Endothelial cell of umbilical vein (primary cell): ENCODE measurements around the gene IZUMO3. TPM values are rescaled to one million over a fixed set of nuclear protein-coding genes. Genes with fewer than 3 reads are reported as not detected.

ENCODE experiments used
- BruUV-seq: library from RNA; stranded (reverse); fragments of 400-500 nt; replicated peaks from 2 replicates; lab custom pipeline; 2021; lab: Mats Ljungman, UMichigan
- CTCF ChIA-PET: fragments of 300-600, 350-600 bp; sonication (Branson Sonifier 250); formaldehyde crosslinking; loops from one replicate; lab custom pipeline; 2021; ENCODE audit warnings: antibody characterized with exemption, inconsistent platforms; lab: Charles Lee
- POLR2A ChIA-PET: fragments of 300-600, 350-600 bp; sonication (Branson Sonifier 250); formaldehyde crosslinking; loops from one replicate; lab custom pipeline; 2021; ENCODE audit warnings: antibody characterized with exemption, inconsistent platforms; lab: Charles Lee
- DNase-seq: peaks from one replicate; pipeline ENCODE4 v3.0.0-alpha.2; 2011; ENCODE audit warnings: low read depth, low spot score
- FAIRE-seq: peaks from 2 replicates; lab custom pipeline; 2011; peaks lifted over from hg19 to GRCh38; lab: Jason Lieb, UNC
- H2AFZ ChIP-seq: 2 replicates; pipeline ENCODE4 v1.6.0; 2012; ENCODE audit warnings: low read depth, low read length, control low read depth, inconsistent platforms
- H3K27ac ChIP-seq: 2 replicates; pipeline ENCODE4 v1.5.1; 2011; ENCODE audit warnings: low read depth, mild to moderate bottlenecking, control low read depth, low read length, moderate library complexity; ENCODE audit not compliant: insufficient read depth
- H3K27me3 ChIP-seq, 2 experiments: 2 replicates each; pipeline versions ENCODE4 v1.6.0 to v1.6.1; 2011; ENCODE audit warnings: low read length in 2 of 2, mixed read lengths in 1 of 2; ENCODE audit not compliant: control insufficient read depth in 2 of 2, insufficient read depth in 2 of 2
- H3K36me3 ChIP-seq, 2 experiments: 2 replicates in 1 of 2; 3 replicates in 1 of 2; pipeline ENCODE4 v1.5.1; 2011; ENCODE audit warnings: low read length in 2 of 2, mild to moderate bottlenecking in 1 of 2, moderate library complexity in 1 of 2; ENCODE audit not compliant: control insufficient read depth in 2 of 2, insufficient read depth in 2 of 2; ENCODE audit errors: extremely low read depth in 1 of 2
- H3K4me1 ChIP-seq: 3 replicates; pipeline ENCODE4 v1.5.1; 2011; ENCODE audit warnings: mild to moderate bottlenecking, low read length; ENCODE audit not compliant: control insufficient read depth, insufficient read depth; ENCODE audit errors: extremely low read depth
- H3K4me2 ChIP-seq: 2 replicates; pipeline ENCODE4 v1.6.1; 2011; ENCODE audit warnings: low read length, control low read depth, mixed read lengths; ENCODE audit not compliant: insufficient read depth
- H3K4me3 ChIP-seq, 3 experiments: fragments of 200-600 bp in 1 of 3; sonication (generic), shearing (Covaris generic) in 1 of 3; replicated peaks in 1 of 3; 2 replicates each; pipeline ENCODE4 v1.5.1; 2011 to 2016; ENCODE audit warnings: control low read depth in 3 of 3, low read length in 3 of 3, mild to moderate bottlenecking in 2 of 3, inconsistent platforms in 1 of 3, low read depth in 1 of 3, moderate library complexity in 1 of 3; ENCODE audit not compliant: insufficient read depth in 1 of 3
- H3K79me2 ChIP-seq: 2 replicates; pipeline ENCODE4 v1.6.0; 2012; ENCODE audit warnings: low read length, inconsistent platforms; ENCODE audit not compliant: control insufficient read depth, insufficient read depth
- H3K9ac ChIP-seq: replicated peaks from 2 replicates; pipeline ENCODE3; 2011; ENCODE audit warnings: low read length, control low read depth; ENCODE audit not compliant: insufficient read depth; ENCODE audit errors: extremely low read depth
- H3K9me1 ChIP-seq: replicated peaks from 3 replicates; pipeline ENCODE4 v1.6.0; 2011; ENCODE audit warnings: mild to moderate bottlenecking, low read length; ENCODE audit not compliant: control insufficient read depth, insufficient read depth; ENCODE audit errors: extremely low read depth
- H3K9me3 ChIP-seq: replicated peaks from 2 replicates; pipeline ENCODE4 v1.5.1; 2012; ENCODE audit warnings: low read length, inconsistent platforms; ENCODE audit not compliant: control insufficient read depth, insufficient read depth
- H4K20me1 ChIP-seq: replicated peaks from 2 replicates; pipeline ENCODE3; 2011; ENCODE audit warnings: mild to moderate bottlenecking, low read length; ENCODE audit not compliant: control insufficient read depth, insufficient read depth; ENCODE audit errors: extremely low read depth
- EZH2 ChIP-seq: IDR thresholded peaks from 2 replicates; pipeline ENCODE4 v1.6.1; 2012; ENCODE audit warnings: borderline replicate concordance, low read depth, mild to moderate bottlenecking, moderate library complexity, low read length, inconsistent platforms; ENCODE audit not compliant: severe bottlenecking
- FOS ChIP-seq: IDR thresholded peaks from 2 replicates; pipeline ENCODE4 v1.6.1; 2011; ENCODE audit warnings: mild to moderate bottlenecking, low read length, moderate library complexity, borderline replicate concordance; ENCODE audit not compliant: insufficient read depth
- GATA2 ChIP-seq: IDR thresholded peaks from 2 replicates; pipeline ENCODE4 v1.7.0; 2011; ENCODE audit warnings: low read depth, mild to moderate bottlenecking, moderate library complexity, mixed read lengths, low read length; ENCODE audit not compliant: insufficient read length, insufficient read depth
- JUN ChIP-seq: IDR thresholded peaks from 2 replicates; pipeline ENCODE4 v1.6.1; 2011; ENCODE audit warnings: borderline replicate concordance, low read depth; ENCODE audit not compliant: insufficient read length, insufficient read depth
- POLR2A ChIP-seq: IDR thresholded peaks from 2 replicates; pipeline ENCODE4 v1.6.1; 2012; ENCODE audit warnings: low read depth, mild to moderate bottlenecking, control low read depth, low read length
- POLR2AphosphoS5 ChIP-seq: IDR thresholded peaks from 2 replicates; pipeline ENCODE4 v1.6.1; 2012; ENCODE audit warnings: low read depth, mild to moderate bottlenecking, control low read depth, low read length, moderate library complexity; ENCODE audit not compliant: insufficient read depth
- dilution Hi-C: fragments of 300-500 bp; cut with MboI; formaldehyde crosslinking; loops from one replicate; pipeline ENCODE4 v1.15.0; 2019; ENCODE audit warnings: low sequenced_read_pairs; ENCODE audit not compliant: extremely low pct_ligation_motif_present
- intact Hi-C: fragments of 100-400 bp; cut with micrococcal nuclease; formaldehyde crosslinking; loops from one replicate; pipeline ENCODE4 v1.10.0; 2022
- polyA plus RNA-seq, 4 experiments: library from polyadenylated mRNA; depleted of rRNA in 3 of 4; stranded (reverse) in 3 of 4; unstranded in 1 of 4; fragments of >200 nt; gene quantifications; 2 replicates each; pipeline versions ENCODE4 v1.2.1 to v1.2.3, GENCODE V29; 2011 to 2012; ENCODE audit warnings: missing spikeins in 1 of 4
- total RNA-seq: library from RNA; stranded (reverse); gene quantifications from 2 replicates; pipeline ENCODE4 v1.2.3, GENCODE V29; 2021
- TF ChIP-seq, protein P1 (sequence below): IDR thresholded peaks from 2 replicates; pipeline ENCODE4 v1.6.1; 2011; ENCODE audit not compliant: insufficient read depth, insufficient read length
- TF ChIP-seq, protein P2 (sequence below), 2 donors: IDR thresholded peaks; 1 replicate in 1 of 2; 2 replicates in 1 of 2; pipeline ENCODE4 v1.5.1; 2011; ENCODE audit warnings: low read length in 2 of 2, mild to moderate bottlenecking in 2 of 2, moderate library complexity in 2 of 2, control low read depth in 1 of 2, inconsistent platforms in 1 of 2, low read depth in 1 of 2; ENCODE audit not compliant: insufficient read depth in 1 of 2; ENCODE audit errors: extremely low read depth in 1 of 2

The IZUMO3 gene
- total and polyA plus RNA-seq, 2 donors (not counting 3 experiments of a cell fraction or from before 2014, with no cell fraction given): not detected

DNA sequence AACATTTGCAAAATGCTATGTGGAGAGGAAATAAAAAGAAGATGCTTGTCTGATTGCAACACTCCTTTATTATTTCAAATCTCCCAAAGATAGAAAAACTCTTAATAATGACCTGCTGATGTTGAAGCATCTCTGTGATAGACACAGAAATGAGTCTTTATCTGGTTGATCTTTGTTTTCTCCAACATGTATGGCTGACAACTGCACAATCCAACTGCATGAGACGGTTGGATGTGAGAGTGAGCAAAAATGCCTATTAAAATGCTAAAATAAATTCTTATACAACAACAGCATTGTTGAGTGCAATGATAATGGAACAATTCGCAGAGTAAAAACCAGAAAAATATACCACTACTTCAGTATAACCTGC, 7.5 kb upstream of the IZUMO3 start:
- H3K9me3 ChIP-seq: no peaks in the 10 kb centered on the region
- BruUV-seq: no TSS peak
- dilution Hi-C loops (no loop called here), intact Hi-C loops (no loop called here)
- ChIA-PET CTCF (no interaction called here), POLR2A (no interaction called here)
- H3K4me1 ChIP-seq: no peaks in the 10 kb centered on the region
- no peak overlapping the region for H3K4me2 ChIP-seq
- no peaks in the 10 kb centered on the region for H3K36me3 ChIP-seq
- H3K9ac ChIP-seq: no peak overlapping the region
- no peaks in the 10 kb centered on the region for H3K9me1 ChIP-seq
- H3K27me3 ChIP-seq: no peaks in the 10 kb centered on the region
- no peak overlapping the region for H2AFZ ChIP-seq
- DNase-seq: no peak
- H3K27ac ChIP-seq: no peak overlapping the region
- TF ChIP-seq JUN: no peak
- TF ChIP-seq, protein P1, sequence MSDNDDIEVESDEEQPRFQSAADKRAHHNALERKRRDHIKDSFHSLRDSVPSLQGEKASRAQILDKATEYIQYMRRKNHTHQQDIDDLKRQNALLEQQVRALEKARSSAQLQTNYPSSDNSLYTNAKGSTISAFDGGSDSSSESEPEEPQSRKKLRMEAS: no peak
- TF ChIP-seq, protein P2, sequence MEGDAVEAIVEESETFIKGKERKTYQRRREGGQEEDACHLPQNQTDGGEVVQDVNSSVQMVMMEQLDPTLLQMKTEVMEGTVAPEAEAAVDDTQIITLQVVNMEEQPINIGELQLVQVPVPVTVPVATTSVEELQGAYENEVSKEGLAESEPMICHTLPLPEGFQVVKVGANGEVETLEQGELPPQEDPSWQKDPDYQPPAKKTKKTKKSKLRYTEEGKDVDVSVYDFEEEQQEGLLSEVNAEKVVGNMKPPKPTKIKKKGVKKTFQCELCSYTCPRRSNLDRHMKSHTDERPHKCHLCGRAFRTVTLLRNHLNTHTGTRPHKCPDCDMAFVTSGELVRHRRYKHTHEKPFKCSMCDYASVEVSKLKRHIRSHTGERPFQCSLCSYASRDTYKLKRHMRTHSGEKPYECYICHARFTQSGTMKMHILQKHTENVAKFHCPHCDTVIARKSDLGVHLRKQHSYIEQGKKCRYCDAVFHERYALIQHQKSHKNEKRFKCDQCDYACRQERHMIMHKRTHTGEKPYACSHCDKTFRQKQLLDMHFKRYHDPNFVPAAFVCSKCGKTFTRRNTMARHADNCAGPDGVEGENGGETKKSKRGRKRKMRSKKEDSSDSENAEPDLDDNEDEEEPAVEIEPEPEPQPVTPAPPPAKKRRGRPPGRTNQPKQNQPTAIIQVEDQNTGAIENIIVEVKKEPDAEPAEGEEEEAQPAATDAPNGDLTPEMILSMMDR (IDR thresholded peaks at IDR 0.05; ENCODE audit: extremely low read depth in 1 of 2, insufficient read depth in 1 of 2, low read depth in 1 of 2, low read length in 2 of 2): no peak
- no peaks in the 10 kb centered on the region for H3K79me2 ChIP-seq
- FAIRE-seq: no peak
- no peaks in the 10 kb centered on the region for H4K20me1 ChIP-seq
- H3K4me3 ChIP-seq: no peak overlapping the region

DNA sequence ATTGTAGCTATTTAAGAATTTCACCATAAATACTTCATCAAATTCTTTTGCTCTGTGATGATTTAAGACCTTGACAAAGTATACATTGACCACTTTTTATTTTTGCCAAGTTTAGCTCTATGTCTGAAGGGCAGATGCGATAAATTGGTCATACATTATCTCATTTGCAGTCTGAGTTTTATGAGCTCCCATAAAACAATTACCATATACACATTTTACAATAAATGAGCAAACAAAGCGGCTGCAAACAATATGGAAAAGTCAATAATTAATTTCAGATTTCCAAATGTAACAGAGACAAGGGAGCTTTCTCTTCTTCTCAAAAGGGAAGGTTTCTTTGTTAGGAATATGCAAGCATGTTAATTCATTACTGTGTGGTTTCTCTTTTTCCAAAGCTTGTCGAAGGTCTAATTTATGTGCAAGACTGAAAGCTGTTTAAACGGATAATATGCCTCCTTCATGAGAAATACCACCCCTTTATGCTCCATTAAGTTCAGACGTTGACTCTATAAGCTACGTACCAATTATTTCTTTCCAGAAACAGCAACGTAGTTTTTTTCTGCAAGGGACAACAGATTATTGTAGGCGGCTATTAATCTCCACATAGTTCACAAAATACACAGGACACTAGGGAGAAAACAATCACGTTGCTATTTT, 7.0 kb upstream of the IZUMO3 start:
- Histone ChIP-seq H3K79me2 (no peaks in the 10 kb centered on the region), H3K4me2 (no peak overlapping the region), H3K36me3 (no peaks in the 10 kb centered on the region), H4K20me1 (no peaks in the 10 kb centered on the region), H2AFZ (no peak overlapping the region), H3K27ac (no peak overlapping the region), H3K9me3 (no peaks in the 10 kb centered on the region), H3K27me3 (no peaks in the 10 kb centered on the region), H3K9ac (no peak overlapping the region), H3K9me1 (no peaks in the 10 kb centered on the region), H3K4me3 (no peak overlapping the region), H3K4me1 (no peaks in the 10 kb centered on the region)
- FAIRE-seq: no peak
- no TSS peak for BruUV-seq
- CTCF ChIA-PET: no interaction called here
- POLR2A ChIA-PET: no interaction called here
- dilution Hi-C loops (no loop called here), intact Hi-C loops (no loop called here)
- TF ChIP-seq, protein P2 (IDR thresholded peaks at IDR 0.05; ENCODE audit: extremely low read depth in 1 of 2, insufficient read depth in 1 of 2, low read depth in 1 of 2, low read length in 2 of 2): no peak
- TF ChIP-seq, protein P1: no peak
- TF ChIP-seq POLR2AphosphoS5 (no peak), JUN (no peak), EZH2 (no peak), FOS (no peak), POLR2A (no peak), GATA2 (no peak)
- no peak for DNase-seq
